Heart left ventricle (tissue), 16 donors: Measurements from ENCODE around the gene SKI. TPM values are rescaled to one million over a fixed set of nuclear protein-coding genes. Genes with fewer than 3 reads are reported as not detected.
A peak's percentile ranks its signal among the peaks of the same experiment; 100 is the strongest.

Source experiments
- ATAC-seq, 4 donors: fragments of 200-7000 bp; cut with Tn5 transposase; one replicate each; pipeline ENCODE4 v1.9.1; 2020 to 2022; ENCODE audit warnings: moderate library complexity in 4 of 4, mild to moderate bottlenecking in 3 of 4, moderate number of reproducible peaks in 1 of 4
- DNase-seq, 5 donors: peaks; one replicate each; pipeline ENCODE4 v3.0.0-alpha.2; 2020
- H3K27ac ChIP-seq, 12 donors: fragments of 200-600 bp; sonication (generic) in 4 of 12; one replicate each; pipeline versions ENCODE4 v1.5.0 to v1.8.0; 2016 to 2022; ENCODE audit warnings: mild to moderate bottlenecking in 2 of 12
- H3K27me3 ChIP-seq, 9 donors: fragments of 200-600 bp; sonication (generic) in 2 of 9; one replicate each; pipeline versions ENCODE4 v1.5.1 to v1.8.0; 2016 to 2022; ENCODE audit warnings: mild to moderate bottlenecking in 3 of 9
- H3K36me3 ChIP-seq, 9 donors: fragments of 200-600 bp; sonication (generic) in 2 of 9; one replicate each; pipeline versions ENCODE4 v1.5.0 to v1.8.0; 2018 to 2022; ENCODE audit warnings: mild to moderate bottlenecking in 2 of 9
- H3K4me1 ChIP-seq, 12 donors: fragments of 200-600 bp; sonication (generic) in 4 of 12; one replicate each; pipeline versions ENCODE4 v1.5.0 to v1.8.0; 2016 to 2022; ENCODE audit warnings: mild to moderate bottlenecking in 3 of 12
- H3K4me3 ChIP-seq, 12 donors: fragments of 200-600 bp; sonication (generic) in 4 of 12; one replicate each; pipeline versions ENCODE4 v1.5.0 to v1.8.0; 2017 to 2022; ENCODE audit warnings: mild to moderate bottlenecking in 9 of 12, moderate library complexity in 4 of 12
- H3K9me3 ChIP-seq, 12 donors: fragments of 200-600 bp; sonication (generic) in 4 of 12; one replicate each; pipeline versions ENCODE4 v1.5.0 to v1.8.0; 2016 to 2022; ENCODE audit warnings: mild to moderate bottlenecking in 1 of 12
- CTCF ChIP-seq, 12 donors: fragments of 200-600 bp; sonication (generic) in 4 of 12; IDR thresholded peaks; one replicate each; pipeline versions ENCODE4 v1.5.0 to v1.8.0; 2018 to 2022; ENCODE audit warnings: antibody characterized with exemption in 12 of 12, mild to moderate bottlenecking in 5 of 12
- POLR2A ChIP-seq, 2 donors: fragments of 450-650 bp; IDR thresholded peaks; one replicate each; pipeline ENCODE4 v1.6.1; 2017; ENCODE audit warnings: antibody characterized with exemption in 2 of 2, mild to moderate bottlenecking in 2 of 2, moderate library complexity in 2 of 2
- WGBS, 4 donors: extraction: QIAGEN DNeasy Blood & Tissue Kit in 2 of 4; methylation state at CpG; one replicate each; pipeline versions ENCODE4 v1.1.5 to v1.1.7; 2013 to 2018; 5-methylcytosine and 5-hydroxymethylcytosine counted together
- intact Hi-C, 10 donors: fragments of 100-400 bp; cut with DNase I; formaldehyde crosslinking; loops; one replicate each; pipeline versions ENCODE4 v1.11.1 to v1.14.2; 2022
- polyA plus RNA-seq, 2 donors: library from polyadenylated mRNA; stranded (reverse); fragments of 200-250 nt; gene quantifications; one replicate each; pipeline ENCODE4 v1.2.3, GENCODE V29; 2013
- total RNA-seq, 9 donors: library from RNA; depleted of rRNA in 2 of 9; stranded (reverse); fragments of >200 nt in 2 of 9; fragmentation: NEBNext Ultra II Directional in 3 of 9; extraction: Animal tissue kit (Norgen Biotek cat#: 25700) in 3 of 9; gene quantifications; one replicate each; pipeline versions ENCODE4 v1.1.0 to v1.2.4, GENCODE V29; 2016 to 2023
- donor health status: ischemic (EF 13 %, LVEDD 7.1; RV severe dilation, severe dysfunction).
- donor health status: healthy with polysubstance abuse.
- donor health status: DM: no; HTN: yes; CAD: no.
- donor health status: DM: no; HTN: no; CAD: no.
- donor health status: ischemic (EF 25% LVEDD 6.9; RV normal size, moderate dysfunction).
- donor health status: ischemic (EF 25% LVEDD 5.7; RV mildly dilated, moderate dysfunction).
- donor health status: healthy.
- donor health status: DM: yes; HTN: yes; CAD: no.
- donor health status: ischemic (EF 35%, LVEDD 5.7; RV mildly dilated, moderate dysfunction).
- donor health status: nonischemic (EF 11% LVEDD 7.7; RV severe dilation, severe dysfunction).
- donor health status: DM: yes; HTN: yes; CAD: no.
- donor health status: PGD.
- donor health status: ischemic (EF 29% LVEDD 5.4; RV normal size, mild dysfunction).
- donor health status: nonischemic (EF 23%, LVEDD 6.1; RV moderate dilation, normal function).

Gene SKI
- total and polyA plus RNA-seq, 11 donors: 16.9 to 52.7 (median 38.9) TPM

DNA sequence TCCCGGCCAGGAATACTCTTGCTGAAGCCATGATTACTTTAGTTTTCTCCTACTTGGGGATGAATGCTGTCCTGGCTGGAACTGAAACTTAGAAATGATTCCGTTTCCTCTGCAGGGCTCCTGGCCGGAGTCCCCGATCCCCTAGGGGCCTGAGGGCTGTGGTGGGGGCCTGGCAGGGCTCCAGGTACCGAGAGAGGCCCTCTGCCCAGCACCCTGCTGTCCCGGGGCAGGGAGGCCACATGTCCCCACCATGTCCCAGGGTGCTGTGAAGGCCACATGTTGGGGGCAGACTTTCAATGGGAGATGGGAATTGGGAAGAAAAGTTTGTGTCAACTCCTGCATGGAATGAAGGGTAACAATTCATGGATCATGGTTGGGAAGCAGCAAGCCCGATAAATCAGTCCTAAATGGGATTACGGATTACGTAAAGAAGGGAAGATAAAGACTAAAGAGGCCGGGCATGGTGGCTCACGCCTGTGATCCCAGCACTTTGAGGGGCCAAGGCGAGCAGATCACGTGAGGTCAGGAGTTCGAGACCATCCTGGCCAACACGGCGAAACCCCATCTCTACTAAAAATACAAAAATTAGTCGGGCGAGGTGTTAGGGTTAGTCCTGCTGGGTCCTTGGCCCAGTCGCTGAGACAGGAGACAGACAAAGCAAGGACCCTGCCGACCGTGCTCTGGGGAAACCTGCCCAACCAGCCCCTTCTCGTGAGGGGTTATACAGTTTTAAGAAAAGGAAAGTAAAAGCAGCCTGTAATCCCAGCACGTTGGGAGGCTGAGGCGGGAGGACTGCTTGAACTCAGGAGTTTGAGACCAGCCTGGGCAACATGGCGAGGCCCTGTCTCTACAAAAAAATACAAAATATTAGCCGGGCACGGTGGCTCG lies 125.7 kb downstream of the SKI start:
- no peak for TF ChIP-seq CTCF (IDR thresholded peaks at IDR 0.05)
- no peak for TF ChIP-seq POLR2A (IDR thresholded peaks at IDR 0.05)
- Histone ChIP-seq H3K27me3 (no peaks in the 10 kb centered on the region), H3K4me1 (peaks cover 0 to 13% (median 7%) of the 10 kb centered on the region in 12 donors), H3K9me3 (no peaks in the 10 kb centered on the region), H3K36me3 (no peaks in the 10 kb centered on the region), H3K4me3 (no peak overlapping the region), H3K27ac (peak overlapping the region in 9 of 12 donors; percentile 13 to 69 (median 53))
- peak in 3 of 5 donors; percentile 22 to 32 (median 23) for DNase-seq
- intact Hi-C loops: no loop called here
- WGBS, 4 donors: 80 to 85% (median 83%) methylated on average over 28 of the region's 28 CpGs
- ATAC-seq: no peak

DNA sequence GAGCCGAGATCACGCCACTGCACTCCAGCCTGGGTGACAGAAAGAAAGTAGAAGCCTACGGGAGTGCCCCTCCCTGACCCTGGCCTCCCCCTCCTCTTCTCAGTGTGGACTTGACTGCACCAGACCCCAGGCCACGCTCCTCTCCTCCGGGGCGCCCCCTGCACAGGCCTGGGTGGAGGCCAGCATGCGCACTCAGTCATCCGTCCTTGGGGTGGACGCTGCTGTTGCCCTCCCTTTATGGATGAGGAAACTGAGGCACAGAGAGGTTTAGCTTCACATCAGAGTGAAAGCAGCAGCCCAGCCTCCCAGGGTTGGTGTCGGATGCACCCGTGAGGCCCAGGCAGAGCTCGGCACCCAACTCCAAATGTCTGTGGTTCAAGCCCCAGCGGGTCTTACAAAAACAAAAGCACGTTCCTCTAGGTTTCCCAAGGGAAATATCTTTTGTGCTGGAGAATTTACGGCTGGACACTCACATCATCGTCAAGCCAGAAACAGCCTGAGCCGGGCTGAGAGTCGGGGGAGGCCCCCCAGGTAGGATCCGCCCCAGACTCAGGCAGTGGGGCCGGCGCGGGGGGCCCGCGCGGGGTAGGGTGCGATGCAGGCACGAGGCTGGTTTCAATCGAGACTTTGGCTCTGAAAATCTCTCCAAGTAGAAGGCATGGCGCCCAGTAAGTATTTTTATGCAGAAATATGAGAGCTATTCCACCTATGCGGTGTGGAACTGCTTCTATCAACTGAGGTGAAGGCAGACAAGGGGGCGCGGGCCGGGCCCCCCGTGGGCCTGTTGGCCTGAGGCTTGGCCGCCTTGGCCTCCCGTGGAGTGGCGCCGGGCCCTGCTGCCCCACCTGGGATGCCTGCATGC lies 126.6 kb downstream of the SKI start:
- intact Hi-C loops: no loop called here
- H3K36me3 ChIP-seq: no peaks in the 10 kb centered on the region
- DNase-seq: peak in 2 of 5 donors; percentile 14 to 44
- WGBS, 4 donors: 72 to 84% (median 77%) methylated on average over 33 to 38 of the region's 38 CpGs
- H3K4me3 ChIP-seq: no peak overlapping the region
- no peak for TF ChIP-seq CTCF (IDR thresholded peaks at IDR 0.05)
- H3K27ac ChIP-seq: no peak overlapping the region
- no peaks in the 10 kb centered on the region for H3K9me3 ChIP-seq
- H3K27me3 ChIP-seq: no peaks in the 10 kb centered on the region
- peaks cover 0 to 13% (median 7%) of the 10 kb centered on the region in 12 donors for H3K4me1 ChIP-seq
- no peak for ATAC-seq

DNA sequence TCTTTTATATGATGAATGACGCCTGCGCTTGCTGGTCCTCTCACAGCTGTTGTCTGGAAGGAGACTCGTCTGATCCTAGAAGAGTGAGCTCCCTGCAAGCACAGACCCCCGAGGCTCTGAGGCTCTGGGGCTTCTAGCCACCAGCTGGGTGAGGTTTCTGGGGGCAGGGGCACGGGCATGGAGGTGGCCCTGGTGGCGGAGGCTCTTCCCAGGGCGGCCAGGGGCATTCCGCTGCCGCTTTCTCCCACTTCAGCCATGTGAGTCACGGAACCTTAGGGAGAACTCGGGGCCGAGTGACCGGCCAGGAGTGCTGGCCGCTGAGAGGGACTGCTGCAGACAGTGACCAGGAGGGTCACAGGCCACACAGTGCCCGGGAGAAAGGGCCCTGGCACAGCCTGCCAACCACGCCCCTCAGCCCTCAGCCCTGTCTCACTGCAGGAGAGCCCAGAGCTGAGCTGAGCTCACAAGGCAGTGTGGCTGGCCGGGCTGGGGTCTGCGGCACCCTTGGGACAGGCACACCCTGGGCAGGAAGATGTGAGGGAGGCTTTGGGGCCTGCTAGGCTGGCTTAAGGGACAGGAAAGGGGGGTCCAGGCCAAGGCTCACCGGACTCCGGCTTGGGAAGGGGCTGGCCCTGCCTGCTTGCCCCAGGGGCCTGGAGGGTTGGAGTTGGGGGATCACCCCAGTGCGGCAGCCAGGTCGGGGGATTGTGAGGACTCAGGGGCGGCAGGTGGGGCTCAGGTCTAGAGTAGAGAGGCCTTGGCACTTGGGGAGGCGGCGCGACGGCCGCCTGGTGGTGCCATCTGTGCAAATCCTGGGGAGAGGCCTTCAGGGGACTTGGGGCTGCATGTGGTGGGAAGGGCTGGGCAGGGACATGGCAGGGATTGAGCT lies 127.5 kb downstream of the SKI start:
- 90 to 92% (median 91%) methylated on average over 20 to 28 of the region's 28 CpGs for WGBS, 4 donors
- intact Hi-C loops: no loop called here
- H3K4me1 ChIP-seq: peaks cover 0 to 13% (median 7%) of the 10 kb centered on the region in 12 donors
- H3K9me3 ChIP-seq: no peaks in the 10 kb centered on the region
- ATAC-seq: no peak
- H3K4me3 ChIP-seq: no peak overlapping the region
- H3K27me3 ChIP-seq: no peaks in the 10 kb centered on the region
- H3K27ac ChIP-seq: no peak overlapping the region
- TF ChIP-seq CTCF (IDR thresholded peaks at IDR 0.05): no peak
- TF ChIP-seq POLR2A (IDR thresholded peaks at IDR 0.05): no peak
- DNase-seq: peak in 3 of 5 donors; percentile 16 to 56 (median 18)
- no peaks in the 10 kb centered on the region for H3K36me3 ChIP-seq
